Measurements from ENCODE around the gene EML3. TPM values are rescaled to one million over a fixed set of nuclear protein-coding genes. Genes with fewer than 3 reads are reported as not detected.
A peak's percentile ranks its signal among the peaks of the same experiment; 100 is the strongest.
"Not testable (repeated sequence)": the region's sequence is repeated elsewhere in the genome, so short reads cannot be mapped to it uniquely, and the experiment has no call there.

Gene EML3, protein sequence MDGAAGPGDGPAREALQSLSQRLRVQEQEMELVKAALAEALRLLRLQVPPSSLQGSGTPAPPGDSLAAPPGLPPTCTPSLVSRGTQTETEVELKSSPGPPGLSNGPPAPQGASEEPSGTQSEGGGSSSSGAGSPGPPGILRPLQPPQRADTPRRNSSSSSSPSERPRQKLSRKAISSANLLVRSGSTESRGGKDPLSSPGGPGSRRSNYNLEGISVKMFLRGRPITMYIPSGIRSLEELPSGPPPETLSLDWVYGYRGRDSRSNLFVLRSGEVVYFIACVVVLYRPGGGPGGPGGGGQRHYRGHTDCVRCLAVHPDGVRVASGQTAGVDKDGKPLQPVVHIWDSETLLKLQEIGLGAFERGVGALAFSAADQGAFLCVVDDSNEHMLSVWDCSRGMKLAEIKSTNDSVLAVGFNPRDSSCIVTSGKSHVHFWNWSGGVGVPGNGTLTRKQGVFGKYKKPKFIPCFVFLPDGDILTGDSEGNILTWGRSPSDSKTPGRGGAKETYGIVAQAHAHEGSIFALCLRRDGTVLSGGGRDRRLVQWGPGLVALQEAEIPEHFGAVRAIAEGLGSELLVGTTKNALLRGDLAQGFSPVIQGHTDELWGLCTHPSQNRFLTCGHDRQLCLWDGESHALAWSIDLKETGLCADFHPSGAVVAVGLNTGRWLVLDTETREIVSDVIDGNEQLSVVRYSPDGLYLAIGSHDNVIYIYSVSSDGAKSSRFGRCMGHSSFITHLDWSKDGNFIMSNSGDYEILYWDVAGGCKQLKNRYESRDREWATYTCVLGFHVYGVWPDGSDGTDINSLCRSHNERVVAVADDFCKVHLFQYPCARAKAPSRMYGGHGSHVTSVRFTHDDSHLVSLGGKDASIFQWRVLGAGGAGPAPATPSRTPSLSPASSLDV
- 10 to 100 TPM; 21.2 to 46.2 (median 35.5) TPM for polyA plus RNA-seq
- long read RNA-seq, donor 1, partial matches to known transcripts = 0 of 3 reads
- long read RNA-seq, donor 1, other reads (novel, unspliced or antisense) = 0 of 3 reads
- long read RNA-seq, donor 2, partial matches to known transcripts = 0 of 1 reads
- long read RNA-seq, donor 2, other reads (novel, unspliced or antisense) = 0 of 1 reads
- long read RNA-seq, donor 3 = 0 reads
- long read RNA-seq, donor 4 = 0 reads
- long read RNA-seq, donor 5 = 0 reads
- long read RNA-seq, donor 6, partial matches to known transcripts = 0 of 1 reads
- long read RNA-seq, donor 6, other reads (novel, unspliced or antisense) = 0 of 1 reads
- long read RNA-seq, donor 7 = 0 reads
- long read RNA-seq, donor 8 = 0 reads
- long read RNA-seq, donor 9, partial matches to known transcripts = 0 of 1 reads
- long read RNA-seq, donor 9, other reads (novel, unspliced or antisense) = 0 of 1 reads
- long read RNA-seq, donor 10, partial matches to known transcripts = 0 of 4 reads
- long read RNA-seq, donor 10, other reads (novel, unspliced or antisense) = 0 of 4 reads

DNA sequence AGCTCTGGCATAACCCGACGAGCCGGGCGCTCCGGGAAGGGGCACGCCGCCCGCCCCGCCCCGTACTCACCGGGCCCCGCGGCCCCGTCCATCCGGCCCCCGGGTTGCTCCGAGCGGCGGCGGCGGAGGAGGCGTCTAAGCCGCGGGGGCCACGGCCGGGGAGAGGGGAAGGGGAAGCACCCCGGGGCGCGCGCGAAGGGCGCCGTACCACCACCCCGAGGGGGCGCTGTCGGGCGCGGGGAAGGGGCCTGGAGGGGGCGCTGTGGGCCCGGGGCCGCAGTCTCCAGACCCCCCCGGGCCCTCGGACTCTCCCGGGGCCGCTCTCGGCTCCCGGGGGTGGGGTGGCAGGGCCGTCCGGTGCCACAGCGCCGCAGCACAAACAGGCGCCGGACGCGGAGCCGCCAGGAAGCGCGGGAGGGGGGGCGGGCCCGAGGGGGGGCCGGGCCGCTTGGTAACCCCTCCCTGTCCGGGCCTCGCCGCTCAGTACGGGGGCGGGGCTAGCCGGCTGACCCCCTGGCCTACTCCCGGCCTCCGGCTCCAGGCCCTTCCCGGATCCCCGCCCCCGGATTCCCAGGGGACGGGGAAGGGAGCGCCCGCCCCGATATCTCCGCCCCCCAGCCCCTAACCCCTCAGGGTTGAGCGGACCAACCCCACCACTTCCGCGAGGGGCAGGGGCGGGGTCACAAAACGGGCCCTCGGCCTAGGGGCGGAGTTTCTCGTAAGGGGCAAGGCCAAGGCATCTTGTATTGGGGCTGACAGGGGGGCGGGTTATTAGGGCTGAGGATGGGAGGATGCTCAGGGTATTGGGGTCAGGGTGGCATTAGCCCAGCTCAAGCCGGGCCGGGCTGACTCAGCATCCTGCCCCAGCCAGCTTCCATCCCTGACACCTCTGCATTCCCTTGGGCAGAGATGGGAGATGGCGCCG lies at the start of gene EML3, which contains the start of gene ROM1:
TSS of gene EML3 (minus strand) at position 410 of the 925 bp plus-strand sequence. CDS start at position 92, 318 bp downstream.
TSS of gene ROM1 (plus strand) at position 892 of the 925 bp plus-strand sequence. CDS start at position 917, 25 bp downstream.
- DNase-seq (peak; percentile 80 to 83), FAIRE-seq (no peak)
- H3K27ac ChIP-seq (ENCODE audit: low read depth in 1 of 3, low read length in 2 of 3) = peak within 1 kb of the TSS; percentile 74 to 79 (median 74)
- H3K27me3 ChIP-seq (ENCODE audit: control insufficient read depth in 3 of 3, insufficient read depth in 3 of 3, low read length in 3 of 3) = no peaks in the 10 kb centered on the region
- no peaks in the 10 kb centered on the region for H3K9me3 ChIP-seq (ENCODE audit: control insufficient read depth in 2 of 2, insufficient read depth in 1 of 2, low read depth in 1 of 2, low read length in 1 of 2)
- WGBS, 3 donors = 2 to 4% (median 3%) methylated on average over 23 to 91 of the region's 91 CpGs
- H3K4me1 ChIP-seq (ENCODE audit: control insufficient read depth in 3 of 3, insufficient read depth in 2 of 3, low read depth in 1 of 3, low read length in 2 of 3) = peaks cover 0 to 35% (median 8%) of the 10 kb centered on the region in 3 donors
- peaks cover 0 to 63% (median 6%) of the 10 kb centered on the region in 3 donors for H3K36me3 ChIP-seq (ENCODE audit: control insufficient read depth in 3 of 3, insufficient read depth in 2 of 3, low read depth in 1 of 3, low read length in 3 of 3)
- peak within 1 kb of the TSS; percentile 61 to 78 (median 62) for H3K4me3 ChIP-seq (ENCODE audit: low read depth in 1 of 3, low read length in 3 of 3)

DNA sequence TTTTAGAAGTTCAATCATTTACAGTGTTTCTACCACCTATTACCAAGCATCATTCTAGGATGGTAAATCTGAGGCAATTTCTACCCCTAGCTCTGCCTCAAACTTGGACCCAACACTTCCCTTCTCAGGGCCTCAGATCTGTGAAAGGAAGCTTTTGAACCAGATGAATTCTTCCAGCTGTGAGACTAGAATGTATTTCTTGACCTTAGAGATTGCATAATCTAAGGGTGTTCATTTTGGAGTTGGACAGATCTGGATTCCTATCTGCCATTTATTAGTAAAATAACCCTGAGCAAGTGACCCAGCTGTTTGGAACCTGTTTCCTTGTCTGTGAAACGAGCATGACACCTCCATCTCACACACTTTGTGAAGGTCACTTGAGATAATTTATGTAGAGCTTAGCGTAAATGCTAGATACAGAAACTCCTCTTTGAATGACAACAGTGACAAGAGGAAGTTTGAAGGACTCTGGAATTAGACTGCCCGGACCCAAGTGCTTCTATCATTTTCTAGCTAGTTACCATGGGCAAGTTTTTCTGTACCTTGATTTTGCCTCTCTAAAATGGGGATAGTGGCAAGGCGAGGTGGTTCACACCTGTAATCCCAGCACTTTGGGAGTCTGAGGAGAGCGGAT lies 44.3 kb upstream of the EML3 start:
- Histone ChIP-seq H3K27ac (ENCODE audit: low read depth in 1 of 3, low read length in 2 of 3) (no peak overlapping the region), H3K4me1 (ENCODE audit: control insufficient read depth in 3 of 3, insufficient read depth in 2 of 3, low read depth in 1 of 3, low read length in 2 of 3) (no peaks in the 10 kb centered on the region), H3K36me3 (ENCODE audit: control insufficient read depth in 3 of 3, insufficient read depth in 2 of 3, low read depth in 1 of 3, low read length in 3 of 3) (peaks cover 0 to 4% (median 0%) of the 10 kb centered on the region in 3 donors), H3K27me3 (ENCODE audit: control insufficient read depth in 3 of 3, insufficient read depth in 3 of 3, low read length in 3 of 3) (no peaks in the 10 kb centered on the region), H3K9me3 (ENCODE audit: control insufficient read depth in 2 of 2, insufficient read depth in 1 of 2, low read depth in 1 of 2, low read length in 1 of 2) (no peaks in the 10 kb centered on the region), H3K4me3 (ENCODE audit: low read depth in 1 of 3, low read length in 3 of 3) (no peak overlapping the region)
- no peak for DNase-seq
- WGBS, 3 donors = 59 to 66% (median 60%) methylated on average over 5 of the region's 5 CpGs
- FAIRE-seq = no peak

DNA sequence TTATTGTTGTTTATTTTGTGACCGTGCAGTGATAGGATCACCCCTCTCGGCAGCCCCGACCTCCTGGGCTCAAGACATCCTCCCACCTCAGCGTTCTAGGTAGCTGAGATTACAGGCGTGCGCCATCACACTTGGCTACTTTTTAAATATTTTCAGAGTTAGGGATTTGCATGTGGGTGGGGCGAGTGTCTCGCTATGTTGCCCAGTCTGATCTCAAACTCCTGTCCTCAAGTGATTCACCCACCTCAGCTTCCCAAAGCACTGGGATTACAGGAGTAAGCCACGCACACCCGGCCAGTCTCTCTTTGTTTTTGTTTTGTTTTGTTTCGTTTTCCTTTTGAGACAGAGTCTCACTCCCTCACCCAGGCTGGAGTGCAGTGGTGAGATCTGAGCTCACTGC lies 41.7 kb upstream of the EML3 start:
- Histone ChIP-seq H3K9me3 (ENCODE audit: control insufficient read depth in 2 of 2, insufficient read depth in 1 of 2, low read depth in 1 of 2, low read length in 1 of 2) (no peaks in the 10 kb centered on the region), H3K27me3 (ENCODE audit: control insufficient read depth in 3 of 3, insufficient read depth in 3 of 3, low read length in 3 of 3) (no peaks in the 10 kb centered on the region), H3K27ac (ENCODE audit: low read depth in 1 of 3, low read length in 2 of 3) (no peak overlapping the region), H3K4me3 (ENCODE audit: low read depth in 1 of 3, low read length in 3 of 3) (no peak overlapping the region), H3K4me1 (ENCODE audit: control insufficient read depth in 3 of 3, insufficient read depth in 2 of 3, low read depth in 1 of 3, low read length in 2 of 3) (no peaks in the 10 kb centered on the region), H3K36me3 (ENCODE audit: control insufficient read depth in 3 of 3, insufficient read depth in 2 of 3, low read depth in 1 of 3, low read length in 3 of 3) (peaks cover 0 to 7% (median 2%) of the 10 kb centered on the region in 3 donors)
- no peak for FAIRE-seq
- WGBS, 3 donors = 72 to 80% (median 79%) methylated on average over 11 of the region's 11 CpGs
- no peak for DNase-seq

DNA sequence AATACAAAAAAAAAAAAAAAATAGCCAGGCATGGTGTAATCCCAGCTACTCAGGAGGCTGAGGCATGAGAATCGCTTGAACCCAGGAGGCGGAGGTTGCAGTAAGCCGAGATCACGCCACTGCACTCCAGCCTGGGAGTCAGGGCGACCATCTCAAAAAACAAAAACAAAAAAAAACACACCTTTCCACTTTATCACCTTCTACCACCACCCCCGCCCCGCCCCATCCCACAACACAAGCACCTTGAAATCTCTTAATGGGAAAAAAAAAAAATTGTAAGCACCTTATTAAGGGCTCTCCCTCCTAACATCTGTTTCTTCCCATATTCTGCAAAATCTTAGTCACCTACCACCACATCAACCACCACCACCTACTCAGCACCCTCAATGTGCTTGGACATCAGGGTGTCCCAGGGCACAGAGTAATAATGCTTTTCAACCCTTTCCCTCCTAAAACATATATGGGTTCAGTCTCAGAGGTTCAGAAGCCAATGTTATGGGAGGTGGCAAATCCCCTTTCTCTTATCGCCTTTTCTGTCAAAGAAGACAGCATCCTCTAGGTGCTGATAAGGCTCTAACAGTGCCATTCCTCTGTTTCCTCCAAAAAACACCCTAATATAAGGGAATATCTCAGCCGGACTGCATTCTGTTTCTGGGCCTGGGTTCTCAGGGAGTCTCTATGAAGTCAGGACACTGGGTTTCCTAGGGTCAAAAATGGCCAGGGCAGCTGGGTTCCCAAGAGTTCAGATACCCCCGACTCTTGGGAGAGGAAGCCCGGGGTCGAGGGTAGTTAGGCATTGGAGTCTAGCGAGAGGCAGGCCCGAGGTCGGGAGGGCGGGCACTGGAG lies 39.8 kb upstream of the EML3 start:
- Histone ChIP-seq H3K9me3 (ENCODE audit: control insufficient read depth in 2 of 2, insufficient read depth in 1 of 2, low read depth in 1 of 2, low read length in 1 of 2) (no peaks in the 10 kb centered on the region), H3K27ac (ENCODE audit: low read depth in 1 of 3, low read length in 2 of 3) (peak overlapping the region; percentile 70 to 93 (median 86)), H3K4me3 (ENCODE audit: low read depth in 1 of 3, low read length in 3 of 3) (peak overlapping the region; percentile 71 to 94 (median 91)), H3K4me1 (ENCODE audit: control insufficient read depth in 3 of 3, insufficient read depth in 2 of 3, low read depth in 1 of 3, low read length in 2 of 3) (peaks cover 0 to under 1% (median 0%) of the 10 kb centered on the region in 3 donors), H3K27me3 (ENCODE audit: control insufficient read depth in 3 of 3, insufficient read depth in 3 of 3, low read length in 3 of 3) (no peaks in the 10 kb centered on the region), H3K36me3 (ENCODE audit: control insufficient read depth in 3 of 3, insufficient read depth in 2 of 3, low read depth in 1 of 3, low read length in 3 of 3) (peaks cover 0 to 26% (median 3%) of the 10 kb centered on the region in 3 donors)
- WGBS, 3 donors = 17 to 32% (median 21%) methylated on average over 16 of the region's 16 CpGs
- no peak for FAIRE-seq
- no peak for DNase-seq

DNA sequence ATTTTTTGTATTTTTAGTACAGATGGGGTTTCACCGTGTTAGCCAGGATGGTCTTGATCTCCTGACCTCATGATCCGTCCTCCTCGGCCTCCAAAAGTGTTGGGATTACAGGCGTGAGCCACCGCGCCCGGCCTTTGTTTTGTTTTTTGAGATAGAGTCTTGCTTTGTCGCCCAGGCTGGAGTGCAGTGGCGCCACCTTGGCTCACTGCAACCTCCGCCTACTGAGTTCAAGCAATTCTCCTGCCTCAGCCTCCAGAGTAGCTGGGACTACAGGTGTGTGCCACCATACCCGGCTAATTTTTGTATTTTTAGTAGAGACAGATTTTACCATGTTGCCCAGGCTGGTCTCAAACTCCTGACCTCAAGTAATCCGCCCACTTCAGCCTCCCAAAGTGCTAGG lies 37.7 kb upstream of the EML3 start:
- not testable (repeated sequence) for H3K4me3 ChIP-seq (ENCODE audit: low read depth in 1 of 3, low read length in 3 of 3); DNase-seq; H3K27me3 ChIP-seq (ENCODE audit: control insufficient read depth in 3 of 3, insufficient read depth in 3 of 3, low read length in 3 of 3); FAIRE-seq; H3K4me1 ChIP-seq (ENCODE audit: control insufficient read depth in 3 of 3, insufficient read depth in 2 of 3, low read depth in 1 of 3, low read length in 2 of 3); H3K9me3 ChIP-seq (ENCODE audit: control insufficient read depth in 2 of 2, insufficient read depth in 1 of 2, low read depth in 1 of 2, low read length in 1 of 2); H3K27ac ChIP-seq (ENCODE audit: low read depth in 1 of 3, low read length in 2 of 3)
- peaks cover 0 to 31% (median 3%) of the 10 kb centered on the region in 3 donors for H3K36me3 ChIP-seq (ENCODE audit: control insufficient read depth in 3 of 3, insufficient read depth in 2 of 3, low read depth in 1 of 3, low read length in 3 of 3)
- WGBS, 3 donors = 92 to 94% (median 92%) methylated on average over 12 of the region's 12 CpGs

DNA sequence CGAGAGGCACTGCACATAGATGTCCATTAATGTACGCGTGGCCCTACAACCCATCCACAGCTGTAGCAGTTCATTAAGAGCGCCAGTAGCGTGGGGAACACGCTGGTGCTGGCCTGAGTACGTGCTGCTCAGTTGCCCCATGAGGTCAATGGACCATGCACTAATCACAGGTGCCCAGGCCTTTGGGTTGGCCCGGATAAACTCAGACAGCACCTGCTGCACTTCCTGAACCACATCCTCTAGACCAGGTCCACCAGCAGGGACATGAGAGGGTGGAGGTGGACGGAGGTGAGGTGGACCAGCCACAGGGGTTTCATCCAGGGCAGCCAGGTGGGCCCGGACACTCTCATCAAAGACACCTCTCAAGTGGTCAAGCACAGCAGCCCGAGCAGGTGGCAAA lies 36.9 kb upstream of the EML3 start:
- WGBS, 3 donors = 90 to 91% (median 91%) methylated on average over 11 of the region's 11 CpGs
- H3K36me3 ChIP-seq (ENCODE audit: control insufficient read depth in 3 of 3, insufficient read depth in 2 of 3, low read depth in 1 of 3, low read length in 3 of 3) = peaks cover 0 to 35% (median 3%) of the 10 kb centered on the region in 3 donors
- no peak overlapping the region for H3K4me3 ChIP-seq (ENCODE audit: low read depth in 1 of 3, low read length in 3 of 3)
- peaks cover 5 to 12% (median 6%) of the 10 kb centered on the region in 3 donors for H3K4me1 ChIP-seq (ENCODE audit: control insufficient read depth in 3 of 3, insufficient read depth in 2 of 3, low read depth in 1 of 3, low read length in 2 of 3)
- H3K27me3 ChIP-seq (ENCODE audit: control insufficient read depth in 3 of 3, insufficient read depth in 3 of 3, low read length in 3 of 3) = no peaks in the 10 kb centered on the region
- FAIRE-seq = no peak
- H3K27ac ChIP-seq (ENCODE audit: low read depth in 1 of 3, low read length in 2 of 3) = no peak overlapping the region
- H3K9me3 ChIP-seq (ENCODE audit: control insufficient read depth in 2 of 2, insufficient read depth in 1 of 2, low read depth in 1 of 2, low read length in 1 of 2) = no peaks in the 10 kb centered on the region
- DNase-seq = no peak

Data from small intestine (tissue), 16 donors.